ENCODE measurements around the gene ADAMTS16.
"Not testable (repeated sequence)": the region's sequence is repeated elsewhere in the genome, so short reads cannot be mapped to it uniquely, and the experiment has no call there.

The ADAMTS16 gene, protein sequence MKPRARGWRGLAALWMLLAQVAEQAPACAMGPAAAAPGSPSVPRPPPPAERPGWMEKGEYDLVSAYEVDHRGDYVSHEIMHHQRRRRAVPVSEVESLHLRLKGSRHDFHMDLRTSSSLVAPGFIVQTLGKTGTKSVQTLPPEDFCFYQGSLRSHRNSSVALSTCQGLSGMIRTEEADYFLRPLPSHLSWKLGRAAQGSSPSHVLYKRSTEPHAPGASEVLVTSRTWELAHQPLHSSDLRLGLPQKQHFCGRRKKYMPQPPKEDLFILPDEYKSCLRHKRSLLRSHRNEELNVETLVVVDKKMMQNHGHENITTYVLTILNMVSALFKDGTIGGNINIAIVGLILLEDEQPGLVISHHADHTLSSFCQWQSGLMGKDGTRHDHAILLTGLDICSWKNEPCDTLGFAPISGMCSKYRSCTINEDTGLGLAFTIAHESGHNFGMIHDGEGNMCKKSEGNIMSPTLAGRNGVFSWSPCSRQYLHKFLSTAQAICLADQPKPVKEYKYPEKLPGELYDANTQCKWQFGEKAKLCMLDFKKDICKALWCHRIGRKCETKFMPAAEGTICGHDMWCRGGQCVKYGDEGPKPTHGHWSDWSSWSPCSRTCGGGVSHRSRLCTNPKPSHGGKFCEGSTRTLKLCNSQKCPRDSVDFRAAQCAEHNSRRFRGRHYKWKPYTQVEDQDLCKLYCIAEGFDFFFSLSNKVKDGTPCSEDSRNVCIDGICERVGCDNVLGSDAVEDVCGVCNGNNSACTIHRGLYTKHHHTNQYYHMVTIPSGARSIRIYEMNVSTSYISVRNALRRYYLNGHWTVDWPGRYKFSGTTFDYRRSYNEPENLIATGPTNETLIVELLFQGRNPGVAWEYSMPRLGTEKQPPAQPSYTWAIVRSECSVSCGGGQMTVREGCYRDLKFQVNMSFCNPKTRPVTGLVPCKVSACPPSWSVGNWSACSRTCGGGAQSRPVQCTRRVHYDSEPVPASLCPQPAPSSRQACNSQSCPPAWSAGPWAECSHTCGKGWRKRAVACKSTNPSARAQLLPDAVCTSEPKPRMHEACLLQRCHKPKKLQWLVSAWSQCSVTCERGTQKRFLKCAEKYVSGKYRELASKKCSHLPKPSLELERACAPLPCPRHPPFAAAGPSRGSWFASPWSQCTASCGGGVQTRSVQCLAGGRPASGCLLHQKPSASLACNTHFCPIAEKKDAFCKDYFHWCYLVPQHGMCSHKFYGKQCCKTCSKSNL

DNA sequence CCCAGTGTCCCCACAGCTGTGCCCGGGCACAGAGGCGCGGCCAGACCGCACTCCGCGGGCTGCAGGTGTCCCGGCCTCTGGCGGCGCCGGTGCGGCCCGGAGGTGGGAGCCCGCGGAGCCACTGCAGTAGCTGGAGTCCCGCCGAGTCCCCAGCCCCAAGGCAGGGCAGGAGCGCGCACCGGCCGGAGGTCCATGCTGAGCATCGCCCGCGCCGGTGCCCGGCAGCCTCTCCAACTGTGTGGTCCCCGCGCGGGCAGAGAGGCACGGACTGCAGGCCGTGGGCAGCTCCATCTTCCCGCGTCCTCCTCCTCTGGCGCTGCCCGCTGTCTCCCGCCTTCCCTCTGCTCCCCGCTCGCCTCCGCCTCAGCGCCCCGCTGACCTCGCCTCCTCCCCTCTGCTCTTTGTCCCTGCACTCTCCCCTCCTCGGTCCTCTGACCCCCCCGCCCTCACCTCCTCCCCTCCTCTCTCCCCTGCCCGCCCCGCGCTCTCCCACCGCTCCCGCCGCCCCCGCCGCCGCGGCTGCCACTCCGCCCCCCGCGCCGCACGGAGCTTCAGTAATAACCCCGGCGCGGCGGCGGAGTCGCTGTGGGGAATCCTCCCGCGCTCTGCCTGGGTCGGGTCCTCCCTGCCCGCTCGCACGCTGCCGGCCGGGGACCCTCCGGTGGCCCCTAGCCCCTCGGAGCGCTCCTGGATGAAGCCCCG lies at the start of gene ADAMTS16:
ADAMTS16 (plus strand) TSS at position 554 of the 702 bp plus-strand sequence; CDS start at position 692, 138 bp downstream.
- DNase-seq (ENCODE audit: low read depth): no peak

DNA sequence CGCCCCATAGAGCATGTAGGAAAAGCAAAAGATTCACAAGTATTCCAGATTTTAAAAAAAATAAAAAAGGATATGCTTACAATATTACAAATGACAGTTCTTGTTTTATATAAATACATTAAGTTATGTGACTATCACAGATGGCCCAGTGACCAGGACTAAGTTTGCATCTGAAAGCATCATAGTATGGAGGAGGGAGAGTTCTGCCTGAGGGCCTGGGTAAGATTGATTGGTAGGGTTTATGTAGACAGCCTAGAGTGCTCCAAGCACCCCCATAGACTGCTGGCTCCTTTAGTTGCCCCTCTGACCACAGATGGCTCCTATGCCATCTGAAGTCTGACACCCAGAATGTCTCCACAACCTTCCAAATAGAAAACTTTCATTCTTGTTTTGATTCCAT lies 48.0 kb upstream of the ADAMTS16 start:
- no peak for DNase-seq (ENCODE audit: low read depth)

DNA sequence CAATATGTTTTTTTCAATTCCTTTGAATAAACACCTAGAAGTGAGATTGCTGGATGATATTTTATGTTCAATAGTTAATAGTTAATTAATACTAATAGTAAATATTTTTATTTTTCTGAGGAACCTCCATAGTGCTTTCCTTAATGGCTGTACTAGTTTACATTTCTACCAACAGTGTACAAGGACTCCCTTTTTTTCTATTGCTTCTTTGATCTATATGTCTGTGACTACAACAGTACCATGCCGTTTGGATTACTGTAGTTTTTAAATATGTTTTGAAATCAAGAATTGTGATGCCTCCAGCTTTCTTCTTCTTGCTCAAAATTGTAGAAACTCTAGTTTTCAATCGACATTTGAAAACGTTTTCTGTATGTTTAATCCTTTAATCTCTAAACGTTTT lies 39.5 kb upstream of the ADAMTS16 start:
- no peak for DNase-seq (ENCODE audit: low read depth)

DNA sequence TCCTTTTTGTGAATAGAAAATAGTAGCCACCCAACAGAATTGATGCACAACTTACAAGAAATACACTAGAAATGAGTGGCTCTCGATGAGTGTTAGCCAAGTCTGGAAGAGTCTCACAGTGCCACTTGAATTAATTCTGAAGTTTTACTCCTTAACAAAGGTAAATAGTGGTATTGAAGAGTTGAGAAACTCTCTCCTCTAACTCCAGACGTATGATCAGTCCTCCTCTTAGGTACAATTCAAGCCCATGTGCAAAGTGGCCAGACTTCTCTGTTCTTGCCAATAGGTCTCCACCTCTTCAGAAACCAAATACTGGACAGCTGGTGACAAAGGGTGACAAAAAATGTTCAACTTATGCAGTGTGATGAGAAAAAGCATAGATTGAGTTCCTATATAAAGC lies 38.5 kb upstream of the ADAMTS16 start:
- DNase-seq (ENCODE audit: low read depth): no peak

DNA sequence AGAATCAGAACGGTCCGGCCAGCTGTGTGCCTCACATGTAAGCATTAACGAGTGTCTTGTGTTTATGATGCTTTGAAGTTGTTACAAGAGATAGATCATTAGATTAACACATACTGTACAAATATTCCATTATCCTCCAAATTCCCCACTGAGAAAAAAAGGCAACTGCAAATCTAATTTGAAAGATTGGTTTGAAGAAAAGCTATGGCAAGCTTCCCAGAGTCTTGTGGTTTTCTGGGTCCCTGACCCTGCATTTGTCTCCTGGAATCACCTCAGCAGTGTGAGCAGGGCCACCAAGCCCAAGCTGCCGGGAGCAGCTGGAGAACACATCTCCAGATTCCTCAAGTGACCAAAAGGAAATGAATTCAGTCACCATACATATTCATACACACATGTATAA lies 36.9 kb upstream of the ADAMTS16 start:
- DNase-seq (ENCODE audit: low read depth): no peak

DNA sequence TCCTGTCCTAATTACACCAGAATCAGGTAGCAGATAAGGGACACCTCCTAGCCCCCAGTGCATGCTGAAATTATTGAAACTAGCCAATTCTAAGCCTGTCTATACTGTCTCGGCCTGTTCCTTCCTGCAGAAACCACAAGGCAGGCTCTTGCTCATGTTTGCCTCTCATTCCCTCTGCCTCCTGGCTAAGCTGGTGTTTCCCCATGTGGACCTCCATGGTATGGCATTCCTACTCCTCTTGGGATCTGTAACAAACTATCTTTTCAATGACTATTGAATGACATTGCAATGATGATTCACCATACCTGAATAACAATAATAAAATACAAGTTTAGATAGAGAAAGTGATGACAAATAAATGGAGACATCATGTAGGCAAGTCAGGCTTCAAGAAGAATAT lies 35.6 kb upstream of the ADAMTS16 start:
- no peak for DNase-seq (ENCODE audit: low read depth)

DNA sequence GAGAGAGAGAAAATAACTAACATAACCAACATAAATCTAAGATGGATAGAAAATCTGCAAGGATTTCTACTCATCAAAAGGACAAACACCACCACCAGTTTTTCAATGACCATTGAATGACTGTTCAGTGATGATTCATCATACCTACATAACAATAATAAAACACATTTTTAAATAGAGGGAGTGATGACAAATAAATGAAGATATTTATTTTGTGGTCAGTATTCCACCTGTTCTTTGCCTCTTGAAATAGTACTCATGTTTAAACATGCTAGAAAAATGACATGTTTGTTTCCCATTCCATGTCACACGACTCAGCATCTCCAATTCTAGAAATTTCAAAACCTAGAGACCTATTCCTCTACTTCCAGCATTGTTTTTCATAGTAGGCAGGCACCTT lies 34.6 kb upstream of the ADAMTS16 start:
- no peak for DNase-seq (ENCODE audit: low read depth)

DNA sequence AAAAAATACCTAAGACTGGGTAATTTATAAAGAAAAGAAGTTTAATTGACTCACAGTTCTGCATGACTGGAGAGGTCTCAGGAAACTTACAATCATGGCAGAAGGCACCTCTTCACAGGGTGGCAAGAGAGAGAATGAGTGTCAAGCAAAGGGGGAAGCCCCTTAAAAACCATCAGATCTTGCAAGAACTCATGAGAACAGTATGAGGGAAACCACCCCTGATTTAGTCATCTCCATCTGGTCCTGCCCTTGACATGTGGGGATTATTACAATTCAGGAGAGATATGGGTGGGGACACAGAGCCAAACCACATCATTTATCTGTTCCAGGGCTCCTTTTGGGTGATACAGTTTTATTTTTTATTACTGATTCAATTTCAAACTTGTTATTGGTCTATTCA lies 23.2 kb upstream of the ADAMTS16 start:
- no peak for DNase-seq (ENCODE audit: low read depth)

DNA sequence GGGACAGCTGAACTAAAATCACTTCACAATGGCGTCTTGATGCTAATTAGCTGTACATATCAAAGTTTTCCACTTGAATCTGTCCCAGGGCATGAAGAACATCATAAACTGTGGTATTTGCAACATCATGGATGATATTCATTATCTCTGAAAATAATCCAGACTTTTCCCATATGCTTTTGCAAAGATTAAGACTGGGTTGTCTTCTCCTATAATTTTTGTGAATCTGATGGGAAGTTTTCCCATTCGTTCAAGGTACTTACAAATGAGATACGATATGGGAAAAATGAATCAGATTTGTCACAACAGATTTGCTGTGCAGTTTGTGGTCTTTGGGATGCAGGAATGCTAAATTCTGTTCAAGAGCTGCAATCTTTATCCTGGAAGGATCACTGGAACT lies 17.4 kb upstream of the ADAMTS16 start:
- DNase-seq (ENCODE audit: low read depth): no peak

DNA sequence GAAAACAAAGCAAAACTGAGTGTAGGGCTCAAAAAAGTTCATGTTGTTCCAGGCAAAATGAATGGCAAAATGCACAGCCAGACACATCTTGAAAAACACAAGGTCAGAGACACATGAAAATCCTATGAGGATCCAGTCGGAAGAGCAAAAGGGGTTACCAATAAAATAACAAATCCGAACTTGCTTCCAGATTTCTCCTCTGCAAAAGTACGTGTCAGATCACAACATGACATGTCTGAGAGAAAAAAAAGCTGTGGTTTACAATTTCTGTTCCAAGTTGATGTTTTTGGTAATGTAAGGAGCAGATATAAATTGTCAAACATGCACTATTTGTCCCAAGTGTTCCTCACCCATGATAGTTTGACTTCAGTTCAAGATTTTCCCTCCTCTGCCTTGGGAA lies 15.9 kb upstream of the ADAMTS16 start:
- DNase-seq (ENCODE audit: low read depth): no peak

DNA sequence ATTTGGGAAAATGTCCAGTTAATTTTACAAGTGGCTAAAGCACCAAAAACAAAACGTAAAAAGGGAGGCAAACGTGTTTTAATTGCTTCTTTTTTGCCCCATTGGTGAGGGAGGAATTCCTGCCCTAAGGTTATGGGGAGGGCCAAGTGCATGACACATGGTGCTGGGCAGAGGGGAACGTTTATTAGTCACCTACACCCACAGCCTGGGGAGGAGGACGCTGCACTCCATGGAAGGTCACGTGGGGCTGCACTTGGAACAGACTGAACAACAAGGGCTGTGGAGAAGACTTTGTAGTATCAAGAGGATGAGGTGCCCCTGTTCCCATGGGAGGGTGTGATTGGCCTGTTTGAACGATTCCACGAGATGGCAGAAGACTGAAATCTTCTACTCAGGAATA lies 13.7 kb upstream of the ADAMTS16 start:
- DNase-seq (ENCODE audit: low read depth): no peak

DNA sequence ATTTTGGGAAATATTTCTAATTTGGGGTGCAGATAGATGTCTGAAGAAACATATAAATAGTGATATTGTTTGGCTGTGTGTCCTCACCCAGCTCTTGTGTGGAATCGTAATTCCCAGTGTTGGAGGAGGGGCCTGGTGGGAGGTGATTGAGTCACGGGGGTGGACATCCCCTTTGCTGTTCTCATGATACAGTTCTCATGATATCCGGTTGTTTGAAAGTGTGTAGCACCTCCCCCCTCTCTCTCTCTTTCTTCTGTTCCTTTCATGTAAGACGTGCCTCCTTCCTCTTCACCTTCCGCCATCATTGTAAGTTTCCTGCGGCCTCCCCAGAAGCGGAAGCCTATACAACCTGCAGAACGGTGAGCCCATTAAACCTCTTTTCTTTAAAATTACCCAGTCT lies 11.4 kb upstream of the ADAMTS16 start:
- DNase-seq (ENCODE audit: low read depth): no peak

DNA sequence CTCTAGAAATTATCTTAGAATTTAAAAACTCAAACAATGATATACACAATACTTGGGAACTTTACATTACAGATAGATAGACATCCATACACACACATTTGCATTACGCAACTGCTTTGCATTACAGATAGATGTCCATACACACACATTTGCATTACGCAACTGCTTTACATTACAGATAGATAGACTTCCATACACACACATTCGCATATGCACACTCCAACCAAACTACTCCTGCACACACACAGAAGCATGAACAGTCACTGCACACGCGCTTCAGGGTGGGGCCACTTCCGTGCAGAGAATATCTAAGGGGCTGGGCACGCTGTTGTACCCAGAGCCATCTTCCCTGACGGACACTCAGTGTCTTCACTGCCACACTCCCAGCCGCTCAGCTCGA lies 7.9 kb upstream of the ADAMTS16 start:
- no peak for DNase-seq (ENCODE audit: low read depth)

DNA sequence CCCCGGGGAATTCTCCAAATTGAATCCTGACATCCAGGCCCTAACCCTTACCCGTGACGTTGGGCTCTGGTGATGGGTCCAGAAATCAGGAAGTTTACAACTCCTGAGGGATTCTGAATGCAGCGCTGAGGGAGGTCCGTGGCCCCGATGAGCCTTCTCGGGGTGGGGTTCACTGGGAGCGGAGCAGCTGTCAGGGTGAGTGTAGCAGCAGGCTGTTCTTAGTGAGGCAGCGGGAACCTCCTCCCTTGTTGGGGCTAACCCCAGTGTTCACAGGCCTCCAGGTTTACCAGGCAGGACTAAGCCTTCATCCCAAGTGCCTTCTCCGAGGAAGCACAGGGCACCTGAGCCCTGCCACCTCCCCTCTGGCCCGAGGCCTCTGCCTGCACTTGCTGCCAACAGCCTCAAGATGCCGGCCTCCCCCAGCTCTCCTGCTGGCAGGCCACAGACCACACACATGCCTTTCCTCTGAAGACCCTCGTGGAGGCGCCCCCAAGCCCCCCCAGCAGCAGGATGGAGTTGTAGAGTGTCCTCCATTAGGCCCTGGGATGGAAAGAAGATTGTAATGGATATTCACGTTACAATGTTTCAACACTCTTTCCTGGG lies 7.3 kb upstream of the ADAMTS16 start:
- DNase-seq (ENCODE audit: low read depth): no peak

DNA sequence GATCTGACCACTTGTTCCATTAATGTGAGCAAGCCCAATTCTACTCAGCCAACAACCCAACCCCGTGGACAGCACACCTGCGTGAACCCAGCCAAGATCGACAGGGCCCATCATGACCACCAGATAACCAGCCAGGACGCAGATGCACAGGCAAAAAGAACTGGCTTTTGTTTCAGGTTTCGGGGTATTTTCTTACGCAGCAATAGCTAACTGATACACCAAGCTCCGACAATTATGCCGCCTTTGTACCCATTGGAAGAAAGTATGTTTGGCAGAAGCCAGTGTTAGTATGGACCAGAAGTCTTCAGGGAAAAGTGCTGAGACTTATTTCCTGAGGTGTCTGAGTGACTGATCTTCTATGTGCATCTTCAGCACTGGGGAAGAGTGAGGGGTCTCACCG lies 6.0 kb upstream of the ADAMTS16 start:
- no peak for DNase-seq (ENCODE audit: low read depth)

DNA sequence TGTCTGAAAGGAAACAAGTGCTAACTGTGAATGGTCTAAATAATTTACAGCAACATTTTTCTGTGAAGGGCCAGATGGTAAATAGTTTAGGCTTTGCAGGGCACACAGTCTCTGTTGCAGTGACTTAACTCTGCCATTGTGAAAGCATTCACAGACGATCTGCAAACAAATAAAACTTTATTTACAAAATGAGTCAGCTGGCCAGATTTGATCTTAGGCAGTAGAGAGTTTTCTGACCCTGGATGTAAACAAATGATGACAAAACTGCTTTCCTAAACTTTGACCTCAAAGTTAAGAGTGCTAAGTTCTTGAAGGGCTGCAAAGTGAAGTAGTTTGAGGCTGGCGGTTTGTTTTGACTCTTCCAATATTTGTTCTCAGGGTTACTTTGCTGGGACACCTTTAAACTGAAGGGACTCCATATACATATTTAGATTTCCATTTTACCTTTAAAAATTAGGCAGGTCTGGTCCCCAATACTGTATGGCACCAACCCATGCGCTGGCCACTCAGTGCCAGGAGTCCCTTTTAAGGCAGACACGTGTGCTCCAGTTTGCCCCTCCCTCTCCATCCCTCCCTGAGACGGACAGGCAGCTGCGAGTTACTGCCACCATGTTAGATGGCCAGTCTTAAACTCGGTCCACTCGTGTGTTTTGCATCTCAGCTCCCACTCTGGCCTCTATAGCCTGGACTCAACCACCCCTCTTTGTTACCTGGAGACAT lies 4.0 kb upstream of the ADAMTS16 start:
- DNase-seq (ENCODE audit: low read depth): no peak

DNA sequence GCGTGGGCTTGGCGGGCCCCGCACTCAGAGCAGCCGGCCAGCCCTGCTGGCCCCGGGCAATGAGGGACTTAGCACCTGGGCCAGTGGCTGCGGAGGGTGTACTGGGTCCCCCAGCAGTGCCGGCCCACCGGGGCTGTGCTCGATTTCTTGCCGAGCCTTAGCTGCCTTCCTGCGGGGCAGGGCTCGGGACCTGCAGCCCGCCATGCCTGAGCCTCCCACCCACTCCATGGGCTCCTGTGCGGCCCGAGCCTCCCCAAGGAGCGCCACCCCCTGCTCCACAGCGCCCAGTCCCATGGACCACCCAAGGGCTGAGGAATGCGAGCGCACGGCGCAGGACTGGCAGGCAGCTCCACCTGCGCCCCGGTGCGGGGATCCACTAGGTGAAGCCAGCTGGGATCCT lies 2.3 kb upstream of the ADAMTS16 start:
- DNase-seq (ENCODE audit: low read depth): not testable (repeated sequence)

DNA sequence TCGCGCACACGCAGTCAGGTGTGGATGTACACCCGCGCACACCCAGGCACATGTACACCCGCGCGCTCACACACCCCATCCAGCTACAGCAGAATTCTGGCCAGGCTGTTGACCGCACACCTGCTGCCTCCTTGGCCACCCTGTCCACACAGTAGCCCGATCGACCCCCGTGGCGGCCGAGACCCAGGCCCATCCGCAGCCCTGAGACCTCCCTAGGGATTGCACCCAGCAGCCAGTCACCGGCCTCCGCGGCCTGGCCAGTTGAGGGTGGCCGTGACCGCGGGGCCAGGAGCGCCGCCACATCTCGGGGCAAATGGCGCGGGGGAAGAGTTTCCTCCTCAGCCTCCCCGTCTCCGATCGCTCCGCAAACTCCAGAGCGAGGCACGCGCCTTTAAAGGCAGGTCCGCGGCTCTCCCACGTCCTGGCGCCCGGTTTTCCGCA lies 774 bp upstream of the ADAMTS16 start:
- DNase-seq (ENCODE audit: low read depth): no peak

DNA sequence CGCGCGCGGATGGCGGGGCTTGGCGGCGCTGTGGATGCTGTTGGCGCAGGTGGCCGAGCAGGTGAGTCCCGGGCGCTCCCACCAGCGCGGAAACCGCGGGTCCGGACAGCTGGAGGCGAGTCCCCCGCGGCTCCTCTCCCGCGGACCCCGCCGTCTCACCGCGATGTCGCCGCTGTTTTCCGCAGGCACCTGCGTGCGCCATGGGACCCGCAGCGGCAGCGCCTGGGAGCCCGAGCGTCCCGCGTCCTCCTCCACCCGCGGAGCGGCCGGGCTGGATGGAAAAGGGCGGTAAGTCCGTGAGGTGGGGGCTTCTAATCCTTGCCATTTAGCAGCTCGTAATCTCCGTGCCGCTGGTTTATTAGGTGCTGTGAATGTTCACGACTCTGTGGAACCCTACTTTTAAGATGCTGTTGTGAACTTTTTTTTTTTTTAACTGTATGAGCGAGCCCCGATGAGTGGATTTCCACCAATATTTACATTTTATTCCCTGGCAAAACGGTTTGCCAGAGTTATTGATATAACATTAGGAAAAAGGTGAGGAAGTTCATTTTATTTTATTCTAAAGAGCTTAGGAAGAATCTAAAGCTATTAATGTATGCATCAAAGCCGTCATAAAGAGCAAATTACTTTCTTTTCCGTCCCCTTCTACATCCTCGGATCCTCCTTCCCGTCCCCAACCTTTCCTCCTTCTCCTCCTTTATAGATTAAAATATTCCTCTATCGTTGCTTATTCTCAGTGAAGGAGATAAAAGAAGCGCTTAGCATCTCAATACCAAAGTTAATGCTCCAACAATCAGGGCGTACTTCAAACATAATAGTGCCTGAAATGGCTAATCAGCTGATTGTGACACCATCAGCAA lies 579 bp downstream of the ADAMTS16 start:
- no peak for DNase-seq (ENCODE audit: low read depth)

DNA sequence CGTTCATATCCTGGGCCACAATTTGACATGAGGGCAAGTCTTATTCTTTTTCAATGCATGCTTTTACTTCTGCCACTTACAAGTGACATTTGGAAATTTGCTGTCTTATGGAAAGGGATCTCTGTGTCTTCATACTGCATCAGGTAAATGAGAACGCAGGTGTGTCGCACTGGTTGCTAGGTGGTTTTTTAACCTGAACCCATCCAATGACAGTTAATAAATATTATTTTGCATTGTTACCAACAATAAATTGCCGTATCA lies 1.1 kb downstream of the ADAMTS16 start:
- DNase-seq (ENCODE audit: low read depth): no peak

All from stimulated activated CD8-positive, alpha-beta memory T cell treated with anti-CD3 and anti-CD28 coated beads, Interleukin-15, amount 100 ng/mL, for 1 hour (primary cell).